GM10847 (cell line): Measurements from ENCODE around the gene MALT1.

Experiments used
- POLR2A ChIP-seq: IDR thresholded peaks from 2 replicates; pipeline ENCODE4 v1.6.1; 2011; ENCODE audit not compliant: insufficient read length; ENCODE audit errors: extremely low read depth

The MALT1 gene

GRCh38 chr18:58671111-58671631 is at the start of gene MALT1:
TSS of gene MALT1 (plus strand) at chr18:58671465. CDS start at chr18:58671644, 179 bp downstream.
- peak; percentile 95 for TF ChIP-seq POLR2A

GRCh38 chr18:58624011-58624410 is 47.3 kb upstream of the MALT1 start:
- no peak for TF ChIP-seq POLR2A

- TF ChIP-seq POLR2A = no peak
Observed at GRCh38 chr18:58625839-58626238, 45.4 kb upstream of the MALT1 start.

GRCh38 chr18:58630071-58630470 is 41.2 kb upstream of the MALT1 start:
- TF ChIP-seq POLR2A = no peak

GRCh38 chr18:58631301-58631700 is 40.0 kb upstream of the MALT1 start:
- no peak for TF ChIP-seq POLR2A

GRCh38 chr18:58632552-58632951 is 38.7 kb upstream of the MALT1 start:
- TF ChIP-seq POLR2A = no peak

- TF ChIP-seq POLR2A = no peak
Observed at GRCh38 chr18:58633874-58634273, 37.4 kb upstream of the MALT1 start.

GRCh38 chr18:58635891-58636290 is 35.4 kb upstream of the MALT1 start:
- no peak for TF ChIP-seq POLR2A

- no peak for TF ChIP-seq POLR2A
Observed at GRCh38 chr18:58637197-58637596, 34.1 kb upstream of the MALT1 start.

GRCh38 chr18:58637946-58638345 is 33.3 kb upstream of the MALT1 start:
- TF ChIP-seq POLR2A = no peak

- no peak for TF ChIP-seq POLR2A
Observed at GRCh38 chr18:58638441-58638840, 32.8 kb upstream of the MALT1 start.

- TF ChIP-seq POLR2A = no peak
Observed at GRCh38 chr18:58639237-58639636, 32.0 kb upstream of the MALT1 start.

GRCh38 chr18:58639751-58640427 is 31.4 kb upstream of the MALT1 start:
- no peak for TF ChIP-seq POLR2A

- TF ChIP-seq POLR2A = no peak
Observed at GRCh38 chr18:58640428-58640805, 30.8 kb upstream of the MALT1 start.

GRCh38 chr18:58640891-58641610 is 30.2 kb upstream of the MALT1 start:
- TF ChIP-seq POLR2A = no peak

GRCh38 chr18:58645398-58645797 is 25.9 kb upstream of the MALT1 start:
- TF ChIP-seq POLR2A = no peak
